Thyroid gland (tissue), 4 donors: ENCODE measurements around the gene TMC6.

Source experiments
- CTCF ChIP-seq, 6 experiments: fragments of 200-600 bp in 3 of 6; fragments of 450-650 bp in 3 of 6; sonication (generic) in 3 of 6; IDR thresholded peaks; one replicate each; pipeline ENCODE4 v1.5.1; 2016 to 2019; ENCODE audit warnings: antibody characterized with exemption in 6 of 6, mild to moderate bottlenecking in 2 of 6, inconsistent platforms in 1 of 6, moderate library complexity in 1 of 6
- POLR2A ChIP-seq, 2 donors: fragments of 450-650 bp; IDR thresholded peaks; one replicate each; pipeline ENCODE4 v1.6.1; 2017; ENCODE audit warnings: antibody characterized with exemption in 2 of 2, mild to moderate bottlenecking in 2 of 2, moderate library complexity in 1 of 2

DNA sequence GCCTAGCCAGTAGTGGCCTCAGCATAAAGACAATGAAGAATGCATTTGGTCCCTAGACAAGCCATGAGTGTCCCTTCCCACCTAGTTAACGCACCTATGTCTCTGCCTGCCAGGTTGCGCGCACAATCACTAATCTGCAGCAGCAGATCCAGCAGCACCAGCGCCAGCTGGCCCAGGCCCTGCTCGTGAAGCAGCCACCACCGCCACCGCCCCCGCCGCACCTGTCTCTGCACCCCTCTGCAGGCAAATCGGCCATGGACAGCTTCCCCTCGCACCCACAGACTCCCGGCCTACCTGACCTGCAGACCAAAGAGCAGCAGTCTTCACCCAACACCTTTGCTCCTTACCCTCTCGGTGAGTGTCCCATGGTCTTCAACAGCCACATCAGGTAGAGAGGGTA is 41.8 kb downstream of the TMC6 start:
- TF ChIP-seq CTCF (IDR thresholded peaks at IDR 0.05) (no peak), POLR2A (IDR thresholded peaks at IDR 0.05) (no peak)
